ENCODE measurements around the gene UNC119B.

Gene UNC119B

DNA sequence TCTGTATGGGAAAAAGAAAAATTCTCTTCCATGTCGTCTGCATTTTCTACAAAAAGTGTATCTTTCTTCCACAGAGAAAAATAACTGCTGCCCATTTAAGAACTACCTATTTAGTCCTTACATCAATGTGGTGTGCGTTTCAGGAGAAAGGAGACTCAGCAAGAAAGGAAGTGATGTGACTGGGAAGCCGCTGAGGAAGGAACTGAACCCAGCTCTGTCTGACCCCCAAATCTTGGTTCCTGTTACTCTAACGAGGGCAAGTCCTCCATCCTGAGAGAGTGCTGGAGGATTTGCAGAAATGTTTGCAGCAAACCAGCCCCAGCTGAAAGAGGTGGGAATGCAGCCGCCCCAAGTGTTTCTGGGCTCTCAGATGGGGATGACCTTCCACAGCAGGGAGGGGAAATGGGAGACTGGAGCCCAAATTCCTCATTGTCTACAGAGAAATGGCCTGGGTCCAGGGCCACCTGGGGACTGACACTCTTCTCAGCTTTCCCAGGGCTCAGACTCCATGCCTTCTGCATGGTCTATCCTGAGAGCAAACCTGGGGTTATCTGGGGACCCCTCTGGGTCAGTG, 30.0 kb upstream of the UNC119B start:
- H3K36me3 Mint-ChIP-seq (ENCODE audit: low read depth) = no peaks in the 10 kb centered on the region
- H3K4me3 Mint-ChIP-seq = no peak overlapping the region
- no peaks in the 10 kb centered on the region for H3K9me3 Mint-ChIP-seq
- no peaks in the 10 kb centered on the region for H3K27me3 Mint-ChIP-seq (ENCODE audit: low read depth)
- H3K27ac Mint-ChIP-seq = no peak overlapping the region
- DNase-seq (ENCODE audit: low spot score) = no peak
- H3K4me1 Mint-ChIP-seq (ENCODE audit: low read depth) = peaks cover 25% of the 10 kb centered on the region

DNA sequence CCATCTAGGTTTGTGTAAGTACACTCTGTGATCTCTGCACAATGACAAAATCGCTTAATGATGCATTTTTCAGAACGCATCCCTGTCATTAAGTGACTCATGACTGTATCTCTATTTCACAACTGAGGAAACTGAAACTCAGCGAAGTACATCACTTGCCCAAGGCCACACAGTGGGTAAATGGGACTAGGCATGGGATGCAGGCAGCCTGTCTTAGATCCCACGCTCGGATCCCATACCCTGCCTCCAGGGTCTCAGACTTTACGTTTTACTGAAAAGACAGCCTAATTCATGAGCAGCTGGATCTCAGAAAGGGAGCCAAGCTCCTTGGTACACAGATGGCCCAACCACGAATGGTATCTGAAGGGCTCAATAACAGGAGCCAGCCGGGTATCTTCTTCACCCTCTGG, 25.7 kb upstream of the UNC119B start:
- Mint-ChIP-seq H3K4me1 (ENCODE audit: low read depth) (peaks cover 33% of the 10 kb centered on the region), H3K4me3 (peak overlapping the region; percentile 66), H3K27ac (peak overlapping the region; percentile 81), H3K9me3 (no peaks in the 10 kb centered on the region), H3K36me3 (ENCODE audit: low read depth) (peaks cover 3% of the 10 kb centered on the region), H3K27me3 (ENCODE audit: low read depth) (no peaks in the 10 kb centered on the region)
- peak; percentile 15 for DNase-seq (ENCODE audit: low spot score)

DNA sequence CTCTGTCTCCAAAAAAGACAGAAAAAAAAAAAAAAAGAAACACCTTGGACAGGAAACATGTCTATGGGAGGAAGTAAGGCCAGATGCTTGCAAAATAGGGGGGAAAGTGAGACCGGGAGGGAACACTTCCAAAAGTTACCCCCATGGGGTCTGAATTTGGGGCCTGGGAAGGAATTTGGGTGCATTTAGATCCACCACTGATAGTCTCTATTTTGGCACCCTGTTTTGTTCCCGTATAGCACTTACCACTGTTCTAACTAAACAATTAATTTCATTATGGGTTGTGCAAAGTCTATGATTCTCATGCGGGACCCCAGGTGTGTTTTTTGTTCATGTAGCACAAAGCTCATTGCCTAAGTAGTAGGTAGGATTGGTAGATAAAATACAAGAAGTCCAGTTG, 24.7 kb upstream of the UNC119B start:
- H3K27me3 Mint-ChIP-seq (ENCODE audit: low read depth) = no peaks in the 10 kb centered on the region
- peaks cover 3% of the 10 kb centered on the region for H3K36me3 Mint-ChIP-seq (ENCODE audit: low read depth)
- no peak for DNase-seq (ENCODE audit: low spot score)
- H3K4me3 Mint-ChIP-seq = peak overlapping the region; percentile 91
- H3K4me1 Mint-ChIP-seq (ENCODE audit: low read depth) = peaks cover 39% of the 10 kb centered on the region
- H3K27ac Mint-ChIP-seq = peak overlapping the region; percentile 81
- no peaks in the 10 kb centered on the region for H3K9me3 Mint-ChIP-seq

DNA sequence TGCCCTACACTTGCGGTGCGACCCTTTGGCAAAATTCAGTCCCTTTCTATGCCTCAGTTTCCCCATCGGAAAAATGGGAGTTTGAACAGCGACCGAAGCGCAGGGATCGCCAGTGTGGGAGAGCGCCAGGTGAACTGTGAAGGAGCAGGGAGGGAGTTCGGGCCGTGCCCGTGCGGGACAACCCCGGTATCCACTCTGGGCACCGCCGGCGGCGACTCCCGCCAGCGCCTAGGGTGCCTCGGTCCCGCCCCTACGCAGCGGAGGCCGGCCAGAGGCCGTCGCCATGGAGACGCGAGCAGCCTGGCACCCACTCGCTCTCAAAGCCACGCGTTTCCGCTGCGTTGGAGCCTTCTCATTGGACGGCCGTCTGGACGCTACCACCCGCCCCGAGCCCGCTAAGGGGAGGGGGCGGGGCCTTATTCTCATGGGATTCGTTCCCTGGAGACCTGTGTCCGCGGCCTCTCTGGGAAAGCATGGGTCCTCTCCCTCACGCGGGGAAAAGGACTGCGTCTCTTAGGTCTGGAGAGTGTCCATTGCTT, 24.0 kb upstream of the UNC119B start:
- Mint-ChIP-seq H3K36me3 (ENCODE audit: low read depth) (peaks cover 5% of the 10 kb centered on the region), H3K9me3 (no peaks in the 10 kb centered on the region), H3K27ac (peak overlapping the region; percentile 92), H3K4me3 (peak overlapping the region; percentile 91), H3K27me3 (ENCODE audit: low read depth) (no peaks in the 10 kb centered on the region), H3K4me1 (ENCODE audit: low read depth) (peaks cover 45% of the 10 kb centered on the region)
- peak; percentile 98 for DNase-seq (ENCODE audit: low spot score)

DNA sequence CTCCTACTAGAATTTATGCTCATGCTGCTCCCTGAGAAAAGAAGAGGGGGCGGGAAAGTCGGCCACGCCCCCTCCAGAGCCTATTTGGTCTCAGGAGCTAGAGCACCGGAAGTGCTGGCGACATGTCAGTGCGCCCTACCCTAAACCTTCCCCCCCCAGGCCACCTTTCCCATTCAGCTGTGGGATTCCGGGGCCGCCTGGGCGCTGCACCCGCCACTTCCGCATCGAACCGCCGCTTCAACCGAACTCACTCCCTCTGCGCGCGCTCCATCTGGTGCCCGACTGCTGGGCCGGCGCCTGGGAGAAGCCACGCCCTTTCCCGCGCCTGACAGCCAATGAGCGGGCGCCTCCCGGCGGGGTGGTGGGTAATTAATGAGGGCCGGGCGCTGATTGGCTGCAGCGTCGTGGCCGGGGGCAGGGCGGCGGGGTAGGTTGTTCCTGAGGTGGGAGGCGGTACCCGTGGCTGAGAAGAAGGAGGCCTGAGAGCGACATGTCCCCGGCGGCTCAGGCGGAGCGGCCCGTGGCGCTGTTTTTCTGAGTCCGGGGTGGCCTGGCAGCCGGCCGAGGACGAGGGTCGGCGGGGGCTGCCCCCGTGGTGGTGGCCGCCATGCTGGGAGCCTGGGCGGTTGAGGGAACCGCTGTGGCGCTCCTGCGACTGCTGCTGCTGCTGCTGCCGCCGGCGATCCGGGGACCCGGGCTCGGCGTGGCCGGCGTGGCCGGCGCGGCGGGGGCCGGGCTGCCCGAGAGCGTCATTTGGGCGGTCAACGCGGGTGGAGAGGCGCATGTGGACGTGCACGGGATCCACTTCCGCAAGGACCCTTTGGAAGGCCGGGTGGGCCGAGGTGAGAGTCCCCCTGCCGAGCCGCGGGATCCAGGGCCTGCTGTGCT, 23.3 kb upstream of the UNC119B start, which contains the start of gene MLEC:
TSS of gene MLEC (plus strand) at position 460 of the 888 bp plus-strand sequence. CDS start at position 608, 148 bp downstream.
- peak within 1 kb of the TSS; percentile 92 for H3K4me3 Mint-ChIP-seq
- H3K27ac Mint-ChIP-seq = peak within 1 kb of the TSS; percentile 92

DNA sequence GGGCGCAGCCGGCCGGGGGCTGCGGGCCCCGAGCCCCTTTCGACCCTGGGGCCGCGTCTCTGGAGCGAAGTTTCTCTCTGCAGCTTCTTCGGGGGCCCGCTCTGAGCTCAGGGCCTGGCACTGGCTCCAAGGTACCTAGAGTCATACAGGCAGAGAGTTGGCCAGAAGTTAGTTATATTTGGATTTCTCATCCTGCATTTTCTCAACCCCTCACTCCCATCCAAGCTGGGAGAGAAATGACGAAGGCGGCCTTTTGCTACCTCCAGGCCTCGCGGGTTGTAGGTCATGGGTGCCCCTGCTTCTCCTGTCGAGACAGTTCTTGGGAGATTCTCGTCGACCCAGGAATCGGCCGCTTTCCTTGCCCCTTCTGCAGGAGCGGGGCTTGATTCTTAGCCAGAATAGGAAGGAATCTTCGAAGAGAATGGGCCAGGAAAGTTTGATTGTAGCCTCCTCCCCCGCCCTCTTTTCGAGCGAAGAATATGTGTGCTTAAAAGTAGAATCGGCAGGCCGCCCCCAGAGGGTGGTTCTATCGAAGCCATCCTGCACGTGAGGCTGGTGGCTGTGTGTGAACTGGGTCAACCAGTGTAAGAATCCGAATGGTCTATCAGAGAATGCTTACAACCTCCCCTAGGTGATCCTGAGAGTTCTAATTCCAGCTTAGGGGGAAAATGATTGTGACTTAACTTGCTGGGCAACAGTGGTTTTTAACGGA, 22.5 kb upstream of the UNC119B start:
- Mint-ChIP-seq H3K9me3 (no peaks in the 10 kb centered on the region), H3K27ac (peak overlapping the region; percentile 58), H3K4me3 (peak overlapping the region; percentile 92), H3K4me1 (ENCODE audit: low read depth) (peaks cover 59% of the 10 kb centered on the region), H3K36me3 (ENCODE audit: low read depth) (peaks cover 12% of the 10 kb centered on the region), H3K27me3 (ENCODE audit: low read depth) (no peaks in the 10 kb centered on the region)
- peak; percentile 28 for DNase-seq (ENCODE audit: low spot score)

More for the DNA sequence above, 23.3 kb upstream of the UNC119B start, which contains the start of gene MLEC:
- Mint-ChIP-seq H3K27me3 (ENCODE audit: low read depth) (no peaks in the 10 kb centered on the region), H3K4me1 (ENCODE audit: low read depth) (peaks cover 51% of the 10 kb centered on the region), H3K9me3 (no peaks in the 10 kb centered on the region), H3K36me3 (ENCODE audit: low read depth) (peaks cover 5% of the 10 kb centered on the region)
- peak; percentile 100 for DNase-seq (ENCODE audit: low spot score)

DNA sequence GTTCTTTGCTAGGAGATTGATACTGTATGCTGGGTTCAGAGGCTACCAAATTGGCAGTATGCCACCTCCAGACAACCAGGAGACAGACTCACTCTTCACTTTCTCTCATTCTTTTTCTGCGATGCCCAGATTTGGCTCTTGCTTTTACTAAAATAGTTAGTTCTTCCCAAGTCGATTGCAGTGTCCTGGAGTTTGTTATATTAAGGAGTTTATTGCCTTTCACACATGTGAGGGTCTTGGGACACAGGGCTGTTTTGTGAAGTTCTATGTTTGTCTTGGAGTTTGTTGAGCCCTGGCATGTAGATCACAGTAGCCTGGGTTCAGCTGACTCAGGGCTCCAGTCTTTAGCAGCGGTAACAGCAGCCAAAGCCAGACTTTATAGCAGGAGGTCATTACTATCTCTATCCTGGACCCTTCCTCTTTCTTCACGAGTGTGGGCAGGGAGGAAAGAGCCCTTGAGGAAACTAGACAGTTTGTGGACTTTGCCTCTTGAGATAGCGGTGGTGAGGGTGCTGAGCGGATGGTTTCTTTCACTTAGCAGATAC, 21.7 kb upstream of the UNC119B start:
- Mint-ChIP-seq H3K4me1 (ENCODE audit: low read depth) (peaks cover 64% of the 10 kb centered on the region), H3K27ac (peak overlapping the region; percentile 17), H3K4me3 (peak overlapping the region; percentile 92), H3K27me3 (ENCODE audit: low read depth) (no peaks in the 10 kb centered on the region), H3K36me3 (ENCODE audit: low read depth) (peaks cover 15% of the 10 kb centered on the region), H3K9me3 (no peaks in the 10 kb centered on the region)
- DNase-seq (ENCODE audit: low spot score) = no peak

DNA sequence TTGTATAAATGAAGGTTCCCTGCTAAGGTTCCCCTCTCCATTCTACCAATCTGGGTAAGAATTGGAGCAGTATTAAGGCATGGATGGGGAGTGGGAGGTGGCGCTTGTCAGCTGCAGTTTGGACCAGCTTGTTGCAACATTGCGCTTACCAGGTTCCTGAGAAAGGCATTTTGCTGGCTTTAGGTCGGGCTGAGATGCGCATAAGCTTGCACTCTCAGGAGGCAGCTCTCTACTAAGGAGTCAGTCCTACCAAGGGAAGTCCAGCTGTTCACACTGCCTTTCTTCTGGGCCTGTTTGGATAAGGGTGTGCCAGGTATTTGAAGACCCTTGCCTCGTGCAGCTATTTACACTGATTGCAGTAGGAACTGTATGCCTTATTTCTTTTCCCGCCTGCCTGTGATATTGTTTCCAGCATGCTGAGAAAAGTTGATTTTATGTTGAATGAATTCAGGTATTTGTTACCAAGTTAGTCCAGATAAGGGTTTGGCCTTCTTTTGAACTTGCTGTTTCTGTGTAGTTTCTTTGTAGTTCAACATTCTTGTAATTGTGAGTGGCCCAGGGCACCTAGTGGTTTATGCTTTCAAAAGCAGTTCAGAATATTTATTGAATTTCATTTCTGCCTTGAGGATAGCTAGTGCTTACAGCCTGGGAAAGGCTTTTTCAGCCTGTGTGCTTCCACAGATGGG, 20.7 kb upstream of the UNC119B start:
- H3K36me3 Mint-ChIP-seq (ENCODE audit: low read depth) = peaks cover 22% of the 10 kb centered on the region
- no peak overlapping the region for H3K27ac Mint-ChIP-seq
- DNase-seq (ENCODE audit: low spot score) = no peak
- peaks cover 64% of the 10 kb centered on the region for H3K4me1 Mint-ChIP-seq (ENCODE audit: low read depth)
- H3K4me3 Mint-ChIP-seq = peak overlapping the region; percentile 92
- no peaks in the 10 kb centered on the region for H3K9me3 Mint-ChIP-seq
- no peaks in the 10 kb centered on the region for H3K27me3 Mint-ChIP-seq (ENCODE audit: low read depth)

DNA sequence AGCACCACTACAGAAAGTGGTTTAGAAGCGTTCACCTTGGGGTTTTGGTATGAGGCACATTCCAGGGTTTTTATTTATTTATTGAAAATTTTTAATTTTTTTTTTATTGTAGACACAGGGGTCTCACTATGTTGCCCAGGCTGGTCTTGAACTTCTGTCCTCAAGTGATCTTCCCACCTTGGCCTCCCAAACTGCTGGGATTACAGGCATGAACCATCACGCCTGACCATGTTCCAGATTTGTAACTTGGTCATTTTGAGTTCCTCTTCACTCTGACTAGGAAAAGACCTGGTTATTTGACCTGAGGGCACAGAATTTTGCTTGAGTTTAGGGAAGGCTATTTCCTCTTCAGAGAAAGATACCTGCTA, 20.2 kb upstream of the UNC119B start:
- Mint-ChIP-seq H3K27ac (no peak overlapping the region), H3K27me3 (ENCODE audit: low read depth) (no peaks in the 10 kb centered on the region), H3K9me3 (no peaks in the 10 kb centered on the region), H3K36me3 (ENCODE audit: low read depth) (peaks cover 27% of the 10 kb centered on the region), H3K4me3 (peak overlapping the region; percentile 0), H3K4me1 (ENCODE audit: low read depth) (peaks cover 58% of the 10 kb centered on the region)
- no peak for DNase-seq (ENCODE audit: low spot score)

DNA sequence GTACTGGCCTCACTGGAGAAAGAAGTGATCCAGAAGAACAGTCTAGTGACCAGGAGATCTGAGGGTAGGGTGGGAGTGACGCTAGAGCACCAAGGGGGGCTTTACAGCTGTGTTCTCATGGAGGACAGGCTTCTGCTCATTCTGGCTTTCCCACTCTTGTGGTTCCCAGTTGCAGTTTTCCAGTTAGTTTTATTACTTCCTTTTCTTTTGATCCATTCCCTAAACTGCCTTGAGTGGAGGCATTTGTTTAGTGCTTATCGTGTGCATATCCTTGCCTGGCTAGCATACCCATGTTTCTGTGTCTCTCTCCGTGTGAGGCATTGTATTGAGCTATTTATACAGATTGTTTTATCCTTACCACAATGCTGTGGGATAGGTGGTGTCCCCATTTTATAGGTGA, 19.3 kb upstream of the UNC119B start:
- peaks cover 36% of the 10 kb centered on the region for H3K36me3 Mint-ChIP-seq (ENCODE audit: low read depth)
- H3K27me3 Mint-ChIP-seq (ENCODE audit: low read depth) = no peaks in the 10 kb centered on the region
- peak overlapping the region; percentile 11 for H3K4me3 Mint-ChIP-seq
- no peak overlapping the region for H3K27ac Mint-ChIP-seq
- no peaks in the 10 kb centered on the region for H3K9me3 Mint-ChIP-seq
- DNase-seq (ENCODE audit: low spot score) = no peak
- peaks cover 53% of the 10 kb centered on the region for H3K4me1 Mint-ChIP-seq (ENCODE audit: low read depth)

DNA sequence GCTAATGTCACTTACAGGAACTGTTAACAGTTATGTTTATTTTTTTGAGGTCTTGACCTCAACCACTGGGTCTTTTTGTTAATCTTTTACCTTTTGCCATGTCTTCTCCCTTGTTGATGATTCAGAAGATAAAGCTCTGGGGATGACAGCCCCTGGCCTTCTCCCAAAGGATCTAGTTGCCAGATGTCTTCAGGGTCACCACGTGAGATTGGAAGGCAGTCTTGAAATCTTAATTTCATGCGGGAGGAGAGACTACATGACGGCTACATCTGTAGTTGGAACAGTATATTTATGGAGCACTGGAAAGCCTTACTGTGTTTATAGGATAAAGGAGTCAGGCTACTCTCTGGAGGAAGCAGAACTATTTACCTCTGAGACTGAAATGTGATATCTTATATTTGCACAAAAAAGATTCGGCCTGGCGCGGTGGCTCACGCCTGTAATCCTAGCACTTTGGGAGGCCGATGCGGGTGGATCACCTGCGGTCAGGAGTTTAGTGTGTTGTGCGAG, 17.7 kb upstream of the UNC119B start:
- H3K27ac Mint-ChIP-seq = peak overlapping the region; percentile 84
- no peaks in the 10 kb centered on the region for H3K9me3 Mint-ChIP-seq
- no peaks in the 10 kb centered on the region for H3K27me3 Mint-ChIP-seq (ENCODE audit: low read depth)
- H3K36me3 Mint-ChIP-seq (ENCODE audit: low read depth) = peaks cover 50% of the 10 kb centered on the region
- peaks cover 55% of the 10 kb centered on the region for H3K4me1 Mint-ChIP-seq (ENCODE audit: low read depth)
- H3K4me3 Mint-ChIP-seq = peak overlapping the region; percentile 44
- no peak for DNase-seq (ENCODE audit: low spot score)

DNA sequence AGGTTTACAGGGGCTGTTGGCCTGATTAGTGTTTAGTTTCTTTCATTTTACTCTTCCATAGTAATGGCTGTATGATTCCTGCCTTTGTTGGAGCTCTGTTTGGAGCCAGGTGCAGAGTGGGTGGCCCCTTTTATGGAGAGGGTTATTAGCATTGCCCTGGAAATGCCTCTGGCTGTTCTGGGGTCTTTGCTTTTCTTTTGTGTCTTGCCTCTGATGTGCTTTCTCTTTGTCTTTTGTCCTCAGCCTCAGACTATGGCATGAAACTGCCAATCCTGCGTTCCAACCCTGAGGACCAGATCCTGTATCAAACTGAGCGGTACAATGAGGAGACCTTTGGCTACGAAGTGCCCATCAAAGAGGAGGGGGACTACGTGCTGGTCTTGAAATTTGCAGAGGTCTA, 16.4 kb upstream of the UNC119B start:
- Mint-ChIP-seq H3K27ac (peak overlapping the region; percentile 58), H3K9me3 (no peaks in the 10 kb centered on the region), H3K36me3 (ENCODE audit: low read depth) (peaks cover 54% of the 10 kb centered on the region), H3K27me3 (ENCODE audit: low read depth) (no peaks in the 10 kb centered on the region), H3K4me3 (no peak overlapping the region), H3K4me1 (ENCODE audit: low read depth) (peaks cover 45% of the 10 kb centered on the region)
- no peak for DNase-seq (ENCODE audit: low spot score)

DNA sequence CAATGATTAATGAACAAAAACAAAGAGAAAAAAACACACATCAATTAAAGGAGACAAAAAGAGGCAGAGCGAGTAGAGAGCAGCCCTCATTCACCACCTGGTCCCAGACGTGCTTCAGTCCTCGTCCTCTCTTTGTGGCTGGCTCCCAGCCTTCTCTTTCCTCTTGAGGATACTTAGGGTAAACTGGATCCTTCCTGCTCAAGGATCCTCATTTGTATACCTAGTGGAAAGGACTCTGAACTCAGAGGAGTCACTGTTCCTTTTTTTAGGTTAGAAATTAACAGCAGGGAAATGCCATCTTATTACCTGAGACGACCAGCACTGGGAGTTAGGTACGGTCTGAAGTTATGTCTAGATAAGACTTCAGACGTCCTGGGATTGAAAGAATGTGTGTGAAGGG, 13.6 kb upstream of the UNC119B start:
- DNase-seq (ENCODE audit: low spot score) = no peak
- H3K4me1 Mint-ChIP-seq (ENCODE audit: low read depth) = peaks cover 20% of the 10 kb centered on the region
- H3K9me3 Mint-ChIP-seq = no peaks in the 10 kb centered on the region
- no peak overlapping the region for H3K4me3 Mint-ChIP-seq
- no peak overlapping the region for H3K27ac Mint-ChIP-seq
- H3K36me3 Mint-ChIP-seq (ENCODE audit: low read depth) = peaks cover 66% of the 10 kb centered on the region
- no peaks in the 10 kb centered on the region for H3K27me3 Mint-ChIP-seq (ENCODE audit: low read depth)
